Measurements from ENCODE around the gene SPRR1A. TPM values are rescaled to one million over a fixed set of nuclear protein-coding genes. Genes with fewer than 3 reads are reported as not detected.

The SPRR1A gene
- total RNA-seq, 2 donors from 2014 or later, result not detected

DNA sequence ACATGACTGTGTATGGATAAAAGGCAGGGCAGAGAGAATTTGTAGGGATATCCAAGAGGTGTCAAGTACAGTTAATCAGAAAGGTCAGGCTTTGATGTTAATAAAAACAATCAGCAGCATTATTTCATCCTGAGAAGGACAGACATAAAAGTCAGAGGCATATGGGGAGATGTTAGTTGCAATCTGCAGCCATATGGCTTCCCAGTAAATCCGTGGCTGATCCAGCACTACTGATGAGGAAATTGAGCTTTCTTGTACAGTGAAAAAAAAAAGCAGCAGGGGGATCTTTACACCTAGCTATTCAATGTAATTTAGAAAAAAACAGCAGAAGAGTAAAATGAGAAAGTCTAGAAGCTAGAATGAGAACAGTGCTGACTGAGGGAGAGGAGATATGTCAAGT lies 44.9 kb downstream of the SPRR1A start:
- DNase-seq, result no peak
- Histone ChIP-seq H3K27ac (no peak overlapping the region), H3K9ac (ENCODE audit: low read depth in 2 of 2, low read length in 2 of 2) (no peak overlapping the region), H3K9me3 (no peaks in the 10 kb centered on the region), H3K27me3 (no peaks in the 10 kb centered on the region), H3K36me3 (no peaks in the 10 kb centered on the region), H3K4me3 (no peak overlapping the region), H3K4me1 (no peaks in the 10 kb centered on the region)
- TF ChIP-seq, protein P1, sequence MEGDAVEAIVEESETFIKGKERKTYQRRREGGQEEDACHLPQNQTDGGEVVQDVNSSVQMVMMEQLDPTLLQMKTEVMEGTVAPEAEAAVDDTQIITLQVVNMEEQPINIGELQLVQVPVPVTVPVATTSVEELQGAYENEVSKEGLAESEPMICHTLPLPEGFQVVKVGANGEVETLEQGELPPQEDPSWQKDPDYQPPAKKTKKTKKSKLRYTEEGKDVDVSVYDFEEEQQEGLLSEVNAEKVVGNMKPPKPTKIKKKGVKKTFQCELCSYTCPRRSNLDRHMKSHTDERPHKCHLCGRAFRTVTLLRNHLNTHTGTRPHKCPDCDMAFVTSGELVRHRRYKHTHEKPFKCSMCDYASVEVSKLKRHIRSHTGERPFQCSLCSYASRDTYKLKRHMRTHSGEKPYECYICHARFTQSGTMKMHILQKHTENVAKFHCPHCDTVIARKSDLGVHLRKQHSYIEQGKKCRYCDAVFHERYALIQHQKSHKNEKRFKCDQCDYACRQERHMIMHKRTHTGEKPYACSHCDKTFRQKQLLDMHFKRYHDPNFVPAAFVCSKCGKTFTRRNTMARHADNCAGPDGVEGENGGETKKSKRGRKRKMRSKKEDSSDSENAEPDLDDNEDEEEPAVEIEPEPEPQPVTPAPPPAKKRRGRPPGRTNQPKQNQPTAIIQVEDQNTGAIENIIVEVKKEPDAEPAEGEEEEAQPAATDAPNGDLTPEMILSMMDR (IDR thresholded peaks at IDR 0.05), result no peak
- intact Hi-C loops (cut with DNase I), result no loop called here

DNA sequence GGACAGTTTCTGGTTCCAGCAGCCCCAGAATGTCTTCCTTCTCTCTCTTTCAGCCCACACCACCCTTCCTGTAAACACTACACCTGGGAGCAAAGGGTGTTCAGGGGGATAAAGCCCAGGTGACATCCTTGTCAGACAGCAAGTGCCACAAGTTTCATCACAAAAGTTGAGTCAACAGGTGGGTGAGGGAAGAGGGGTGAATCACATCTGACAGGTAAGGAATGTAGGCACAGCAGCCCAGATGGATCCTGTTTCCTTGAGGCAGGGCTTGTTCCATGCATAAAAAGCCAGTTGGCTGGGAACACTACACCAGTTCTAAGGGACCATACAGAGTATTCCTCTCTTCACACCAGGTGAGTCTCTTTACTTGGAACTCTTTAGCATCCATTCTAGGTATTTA lies 47.0 kb downstream of the SPRR1A start, which contains the start of gene SPRR1B:
Gene SPRR1B, plus strand, starts transcription at position 309 of the 400 bp plus-strand sequence. CDS start 1,143 bp downstream, outside the sequence.
- Histone ChIP-seq H3K27ac (no peak within 1 kb of the TSS), H3K4me3 (no peak within 1 kb of the TSS), H3K27me3 (no peaks in the 10 kb centered on the region), H3K9me3 (no peaks in the 10 kb centered on the region), H3K36me3 (no peaks in the 10 kb centered on the region), H3K4me1 (no peaks in the 10 kb centered on the region), H3K9ac (ENCODE audit: low read depth in 2 of 2, low read length in 2 of 2) (no peak within 1 kb of the TSS)
- TF ChIP-seq, protein P1 (IDR thresholded peaks at IDR 0.05), result no peak
- intact Hi-C loops (cut with DNase I), result no loop called here
- no peak for DNase-seq

DNA sequence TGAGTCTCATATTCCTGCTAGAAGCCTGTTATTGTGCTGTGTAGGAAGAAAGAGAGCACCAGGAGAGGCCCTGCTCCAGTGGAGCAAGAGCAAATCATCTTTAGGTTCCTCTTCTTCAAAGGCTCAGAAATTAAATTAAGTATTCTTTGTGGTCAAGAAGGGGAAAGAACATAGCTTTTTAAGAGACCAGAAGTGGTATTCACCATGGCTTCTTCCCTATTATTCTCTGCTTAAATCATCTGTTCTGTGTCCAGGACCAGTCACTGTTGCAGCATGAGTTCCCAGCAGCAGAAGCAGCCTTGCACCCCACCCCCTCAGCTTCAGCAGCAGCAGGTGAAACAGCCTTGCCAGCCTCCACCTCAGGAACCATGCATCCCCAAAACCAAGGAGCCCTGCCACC lies 48.2 kb downstream of the SPRR1A start:
- Histone ChIP-seq H3K27ac (no peak overlapping the region), H3K9me3 (no peaks in the 10 kb centered on the region), H3K4me1 (no peaks in the 10 kb centered on the region), H3K9ac (ENCODE audit: low read depth in 2 of 2, low read length in 2 of 2) (no peak overlapping the region), H3K27me3 (no peaks in the 10 kb centered on the region), H3K4me3 (no peak overlapping the region), H3K36me3 (no peaks in the 10 kb centered on the region)
- TF ChIP-seq, protein P1 (IDR thresholded peaks at IDR 0.05), result no peak
- intact Hi-C loops (cut with DNase I), result no loop called here
- DNase-seq, result no peak

DNA sequence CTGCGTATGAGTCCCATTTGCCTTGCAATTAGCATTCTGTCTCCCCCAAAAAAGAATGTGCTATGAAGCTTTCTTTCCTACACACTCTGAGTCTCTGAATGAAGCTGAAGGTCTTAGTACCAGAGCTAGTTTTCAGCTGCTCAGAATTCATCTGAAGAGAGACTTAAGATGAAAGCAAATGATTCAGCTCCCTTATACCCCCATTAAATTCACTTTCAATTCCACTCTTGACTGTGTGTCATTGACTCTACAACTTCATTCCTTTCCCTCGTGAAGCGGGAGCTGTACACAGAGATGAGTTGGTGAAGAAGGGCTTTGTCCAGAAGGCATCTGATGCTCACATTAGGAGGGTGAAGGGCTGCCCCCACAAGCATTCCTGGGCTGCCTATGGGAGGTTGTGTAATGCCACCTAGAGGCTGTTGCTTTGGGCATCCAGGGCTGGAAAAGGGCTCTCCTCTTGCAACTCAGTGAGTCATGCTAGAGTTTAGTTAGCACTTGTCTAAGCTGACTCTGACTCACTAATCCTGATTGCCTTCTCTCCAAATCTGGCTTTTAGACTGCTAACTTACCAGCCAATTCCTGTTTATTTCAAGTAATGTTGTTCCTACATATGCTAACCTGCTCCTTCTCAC lies 48.9 kb downstream of the SPRR1A start:
- Histone ChIP-seq H3K9me3 (no peaks in the 10 kb centered on the region), H3K27ac (no peak overlapping the region), H3K9ac (ENCODE audit: low read depth in 2 of 2, low read length in 2 of 2) (no peak overlapping the region), H3K36me3 (no peaks in the 10 kb centered on the region), H3K27me3 (no peaks in the 10 kb centered on the region), H3K4me1 (no peaks in the 10 kb centered on the region), H3K4me3 (no peak overlapping the region)
- DNase-seq, result no peak
- TF ChIP-seq, protein P1 (IDR thresholded peaks at IDR 0.05), result no peak
- intact Hi-C loops (cut with DNase I), result no loop called here

DNA sequence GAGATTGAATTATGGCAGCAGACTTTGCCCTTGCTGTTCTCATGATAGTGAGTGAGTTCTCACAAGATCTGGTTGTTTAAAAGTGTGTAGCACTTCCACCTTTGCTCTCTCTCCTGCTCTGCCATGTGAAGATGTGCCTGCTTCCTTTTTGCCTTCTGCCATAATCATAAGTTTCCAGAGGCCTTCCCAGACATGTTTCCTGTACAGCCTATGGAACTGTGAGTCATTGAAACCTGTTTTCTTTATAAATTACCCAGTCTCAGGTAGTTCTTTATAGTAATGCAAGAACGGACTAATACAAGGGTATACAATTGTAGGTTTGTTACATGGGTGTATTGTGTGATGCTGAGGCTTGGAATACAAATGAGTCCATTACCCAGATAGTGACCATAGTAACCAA lies 51.3 kb downstream of the SPRR1A start:
- TF ChIP-seq, protein P1 (IDR thresholded peaks at IDR 0.05), result no peak
- no peaks in the 10 kb centered on the region for H3K9me3 ChIP-seq
- DNase-seq, result no peak
- no peak overlapping the region for H3K4me3 ChIP-seq
- H3K27ac ChIP-seq, result no peak overlapping the region
- H3K27me3 ChIP-seq, result no peaks in the 10 kb centered on the region
- H3K9ac ChIP-seq (ENCODE audit: low read depth in 2 of 2, low read length in 2 of 2), result no peak overlapping the region
- intact Hi-C loops (cut with DNase I), result no loop called here
- H3K4me1 ChIP-seq, result no peaks in the 10 kb centered on the region
- no peaks in the 10 kb centered on the region for H3K36me3 ChIP-seq

Other genes with a start within 250 kb of the SPRR1A start
- gene KPRP, start 226.1 kb upstream of the SPRR1A start, total RNA-seq, result not detected
- gene LCE1F, start 208.9 kb upstream of the SPRR1A start, total RNA-seq, result not detected
- not detected for gene LCE1E, start 197.8 kb upstream of the SPRR1A start, total RNA-seq
- gene LCE1D, start 187.4 kb upstream of the SPRR1A start, total RNA-seq, result not detected
- not detected for gene LCE1C, start 177.4 kb upstream of the SPRR1A start, total RNA-seq
- gene LCE1B, start 172.1 kb upstream of the SPRR1A start, total RNA-seq, result not detected
- gene LCE1A, start 156.6 kb upstream of the SPRR1A start, total RNA-seq, result not detected
- not detected for gene LCE6A, start 141.2 kb upstream of the SPRR1A start, total RNA-seq
- gene LCE7A, start 124.1 kb upstream of the SPRR1A start, total RNA-seq, result not detected
- not detected for gene SMCP, start 105.8 kb upstream of the SPRR1A start, total RNA-seq
- gene IVL, start 75.5 kb upstream of the SPRR1A start, total RNA-seq, result not detected
- not detected for gene SPRR5, start 36.9 kb upstream of the SPRR1A start, total RNA-seq
- gene SPRR4, start 13.4 kb upstream of the SPRR1A start, total RNA-seq, result not detected
- not detected for gene SPRR3, start 17.7 kb downstream of the SPRR1A start, total RNA-seq
- gene SPRR1B, start 47.1 kb downstream of the SPRR1A start, total RNA-seq, result not detected
- gene SPRR2D, start 57.0 kb downstream of the SPRR1A start, total RNA-seq, result not detected
- gene SPRR2A, start 73.4 kb downstream of the SPRR1A start, total RNA-seq, result not detected
- not detected for gene SPRR2B, start 87.5 kb downstream of the SPRR1A start, total RNA-seq
- gene SPRR2E, start 110.4 kb downstream of the SPRR1A start, total RNA-seq, result not detected
- gene SPRR2F, start 129.4 kb downstream of the SPRR1A start, total RNA-seq, result not detected
- gene SPRR2G, start 166.8 kb downstream of the SPRR1A start, total RNA-seq, result not detected
- not detected for gene LELP1, start 219.3 kb downstream of the SPRR1A start, total RNA-seq
- not detected for gene PRR9, start 233.5 kb downstream of the SPRR1A start, total RNA-seq

Measured in colonic mucosa (tissue), 4 donors.